HG03457 (cell line): ENCODE data around the gene SNX11.

Experiments
- ATAC-seq: cut with Tn5 transposase; IDR thresholded peaks from one replicate; pipeline ENCODE4 v1.9.1; 2021; ENCODE audit warnings: moderate number of reproducible peaks; ENCODE audit not compliant: unreplicated experiment

SNX11 gene

GRCh38 chr17:48129981-48130380 lies 22.4 kb downstream of the SNX11 start:
- ATAC-seq, result no peak

GRCh38 chr17:48131216-48131824 lies 23.8 kb downstream of the SNX11 start:
- no peak for ATAC-seq

GRCh38 chr17:48132385-48132784 lies 24.8 kb downstream of the SNX11 start:
- no peak for ATAC-seq

- ATAC-seq, result no peak
Measured at GRCh38 chr17:48134912-48135480, 27.4 kb downstream of the SNX11 start.

- ATAC-seq, result no peak
Measured at GRCh38 chr17:48137656-48138055, 30.1 kb downstream of the SNX11 start.

- no peak for ATAC-seq
Measured at GRCh38 chr17:48139944-48140343, 32.4 kb downstream of the SNX11 start.

GRCh38 chr17:48143629-48144028 lies 36.1 kb downstream of the SNX11 start:
- ATAC-seq, result no peak

- no peak for ATAC-seq
Measured at GRCh38 chr17:48144231-48144630, 36.7 kb downstream of the SNX11 start.

GRCh38 chr17:48144976-48145798 lies 37.6 kb downstream of the SNX11 start:
- no peak for ATAC-seq

GRCh38 chr17:48148029-48148770 lies 40.6 kb downstream of the SNX11 start:
- ATAC-seq, result no peak

- ATAC-seq, result no peak
Measured at GRCh38 chr17:48148854-48149786, 41.6 kb downstream of the SNX11 start.

- no peak for ATAC-seq
Measured at GRCh38 chr17:48149787-48150463, 42.4 kb downstream of the SNX11 start.

- no peak for ATAC-seq
Measured at GRCh38 chr17:48150597-48151001, 43.0 kb downstream of the SNX11 start.

- no peak for ATAC-seq
Measured at GRCh38 chr17:48151220-48151619, 43.7 kb downstream of the SNX11 start.

GRCh38 chr17:48152289-48152688 lies 44.7 kb downstream of the SNX11 start:
- no peak for ATAC-seq

GRCh38 chr17:48153691-48154358 lies 46.3 kb downstream of the SNX11 start:
- no peak for ATAC-seq

GRCh38 chr17:48155889-48156611 lies 48.5 kb downstream of the SNX11 start:
- ATAC-seq, result no peak

GRCh38 chr17:48159232-48159631 lies 51.7 kb downstream of the SNX11 start:
- no peak for ATAC-seq
